ENCODE measurements around the gene AGO3.

The AGO3 gene

GRCh38 chr1:36096500-36097432 is 165.9 kb downstream of the AGO3 start:
- Histone ChIP-seq H3K27me3 (ENCODE audit: control insufficient read depth, insufficient read depth, low read length) (no peaks in the 10 kb centered on the region), H2AFZ (no peak overlapping the region), H3K36me3 (ENCODE audit: control insufficient read depth, insufficient read depth, low read length) (no peaks in the 10 kb centered on the region), H3K4me1 (no peaks in the 10 kb centered on the region), H3K4me2 (ENCODE audit: low read length) (no peak overlapping the region), H3K4me3 (ENCODE audit: low read depth, low read length) (no peak overlapping the region), H3K27ac (no peak overlapping the region), H3K9ac (no peak overlapping the region), H3K79me2 (no peaks in the 10 kb centered on the region), H3K9me3 (ENCODE audit: control insufficient read depth, low read length) (no peaks in the 10 kb centered on the region)
- TF ChIP-seq CTCF (IDR thresholded peaks at IDR 0.05): no peak

GRCh38 chr1:36097693-36098585 is 167.0 kb downstream of the AGO3 start:
- H3K36me3 ChIP-seq (ENCODE audit: control insufficient read depth, insufficient read depth, low read length): no peaks in the 10 kb centered on the region
- H3K9ac ChIP-seq: no peak overlapping the region
- no peaks in the 10 kb centered on the region for H3K9me3 ChIP-seq (ENCODE audit: control insufficient read depth, low read length)
- TF ChIP-seq CTCF (IDR thresholded peaks at IDR 0.05): no peak
- no peaks in the 10 kb centered on the region for H3K27me3 ChIP-seq (ENCODE audit: control insufficient read depth, insufficient read depth, low read length)
- no peaks in the 10 kb centered on the region for H3K4me1 ChIP-seq
- no peak overlapping the region for H3K4me3 ChIP-seq (ENCODE audit: low read depth, low read length)
- H3K79me2 ChIP-seq: no peaks in the 10 kb centered on the region
- H2AFZ ChIP-seq: no peak overlapping the region
- no peak overlapping the region for H3K27ac ChIP-seq
- H3K4me2 ChIP-seq (ENCODE audit: low read length): no peak overlapping the region

- no peaks in the 10 kb centered on the region for H3K79me2 ChIP-seq
- no peak overlapping the region for H2AFZ ChIP-seq
- no peaks in the 10 kb centered on the region for H3K27me3 ChIP-seq (ENCODE audit: control insufficient read depth, insufficient read depth, low read length)
- H3K36me3 ChIP-seq (ENCODE audit: control insufficient read depth, insufficient read depth, low read length): no peaks in the 10 kb centered on the region
- no peak overlapping the region for H3K4me3 ChIP-seq (ENCODE audit: low read depth, low read length)
- H3K9me3 ChIP-seq (ENCODE audit: control insufficient read depth, low read length): no peaks in the 10 kb centered on the region
- TF ChIP-seq CTCF (IDR thresholded peaks at IDR 0.05): no peak
- H3K27ac ChIP-seq: no peak overlapping the region
- no peak overlapping the region for H3K4me2 ChIP-seq (ENCODE audit: low read length)
- no peak overlapping the region for H3K9ac ChIP-seq
- H3K4me1 ChIP-seq: no peaks in the 10 kb centered on the region
These were observed 167.9 kb downstream of the AGO3 start for GRCh38 chr1:36098650-36099365.

GRCh38 chr1:36099681-36100341 is 168.9 kb downstream of the AGO3 start:
- Histone ChIP-seq H3K9ac (no peak overlapping the region), H3K27ac (no peak overlapping the region), H3K27me3 (ENCODE audit: control insufficient read depth, insufficient read depth, low read length) (no peaks in the 10 kb centered on the region), H3K9me3 (ENCODE audit: control insufficient read depth, low read length) (no peaks in the 10 kb centered on the region), H3K4me3 (ENCODE audit: low read depth, low read length) (no peak overlapping the region), H3K4me1 (no peaks in the 10 kb centered on the region), H3K36me3 (ENCODE audit: control insufficient read depth, insufficient read depth, low read length) (no peaks in the 10 kb centered on the region), H3K4me2 (ENCODE audit: low read length) (peak overlapping the region; percentile 31), H3K79me2 (no peaks in the 10 kb centered on the region), H2AFZ (peak overlapping the region; percentile 38)
- peak; percentile 70 for TF ChIP-seq CTCF (IDR thresholded peaks at IDR 0.05)

All from parathyroid adenoma (tissue), 2 donors.